ENCODE data around the gene MYO1E. TPM values are rescaled to one million over a fixed set of nuclear protein-coding genes. Genes with fewer than 3 reads are reported as not detected.

MYO1E gene
- total RNA-seq, 2 experiments from 2014 or later: 20.3 to 22.7 TPM

DNA sequence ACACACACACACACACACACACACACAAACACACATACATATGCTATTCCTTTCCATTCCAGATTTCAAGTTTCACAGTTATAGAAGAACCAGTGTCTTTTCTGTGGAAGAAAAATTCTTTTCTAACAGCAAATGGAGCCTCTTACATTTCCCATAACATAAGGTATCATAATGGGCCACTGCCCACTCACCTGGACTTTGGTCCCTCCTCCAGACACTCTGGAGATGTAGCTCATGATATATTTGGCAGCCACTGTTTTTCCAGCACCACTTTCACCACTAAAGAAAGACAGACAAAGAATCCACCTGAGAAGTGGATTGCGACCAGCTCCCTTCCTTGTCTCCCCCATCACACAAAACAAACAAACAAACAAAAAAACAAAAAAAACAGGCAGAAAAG lies 136.3 kb downstream of the MYO1E start:
- H3K4me1 Mint-ChIP-seq (ENCODE audit: low read depth): peaks cover 4% of the 10 kb centered on the region
- H3K4me3 Mint-ChIP-seq: no peak overlapping the region
- intact Hi-C loops (cut with micrococcal nuclease): no loop called here
- no peak overlapping the region for H3K27ac Mint-ChIP-seq
- ChIA-PET CTCF (no interaction called here), POLR2A (no interaction called here)
- no peak for ATAC-seq
- no peaks in the 10 kb centered on the region for H3K9me3 Mint-ChIP-seq
- DNase-seq: no peak
- no peaks in the 10 kb centered on the region for H3K36me3 Mint-ChIP-seq (ENCODE audit: low read depth)
- peaks cover 2% of the 10 kb centered on the region for H3K27me3 Mint-ChIP-seq
- TF ChIP-seq, protein P1, sequence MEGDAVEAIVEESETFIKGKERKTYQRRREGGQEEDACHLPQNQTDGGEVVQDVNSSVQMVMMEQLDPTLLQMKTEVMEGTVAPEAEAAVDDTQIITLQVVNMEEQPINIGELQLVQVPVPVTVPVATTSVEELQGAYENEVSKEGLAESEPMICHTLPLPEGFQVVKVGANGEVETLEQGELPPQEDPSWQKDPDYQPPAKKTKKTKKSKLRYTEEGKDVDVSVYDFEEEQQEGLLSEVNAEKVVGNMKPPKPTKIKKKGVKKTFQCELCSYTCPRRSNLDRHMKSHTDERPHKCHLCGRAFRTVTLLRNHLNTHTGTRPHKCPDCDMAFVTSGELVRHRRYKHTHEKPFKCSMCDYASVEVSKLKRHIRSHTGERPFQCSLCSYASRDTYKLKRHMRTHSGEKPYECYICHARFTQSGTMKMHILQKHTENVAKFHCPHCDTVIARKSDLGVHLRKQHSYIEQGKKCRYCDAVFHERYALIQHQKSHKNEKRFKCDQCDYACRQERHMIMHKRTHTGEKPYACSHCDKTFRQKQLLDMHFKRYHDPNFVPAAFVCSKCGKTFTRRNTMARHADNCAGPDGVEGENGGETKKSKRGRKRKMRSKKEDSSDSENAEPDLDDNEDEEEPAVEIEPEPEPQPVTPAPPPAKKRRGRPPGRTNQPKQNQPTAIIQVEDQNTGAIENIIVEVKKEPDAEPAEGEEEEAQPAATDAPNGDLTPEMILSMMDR (IDR thresholded peaks at IDR 0.05): no peak

DNA sequence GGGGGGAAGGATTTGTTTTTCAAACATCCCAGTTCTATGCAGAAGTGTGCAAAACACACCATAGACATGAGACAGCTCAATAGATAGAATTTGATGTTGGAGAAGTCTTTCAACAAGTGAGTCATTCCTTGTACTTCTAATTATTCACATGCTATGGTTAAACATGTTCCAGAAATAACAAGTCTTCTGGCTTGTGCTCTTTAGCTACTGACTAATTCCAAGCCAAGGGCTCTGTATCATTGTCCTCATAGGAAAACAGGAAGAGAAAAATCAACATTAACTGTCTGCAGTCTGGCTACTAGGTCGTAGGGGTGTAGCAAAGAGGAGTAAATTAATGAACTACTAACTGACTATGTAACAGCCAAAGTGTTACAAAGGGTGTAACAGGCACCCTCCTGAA lies 140.2 kb downstream of the MYO1E start:
- Mint-ChIP-seq H3K9me3 (no peaks in the 10 kb centered on the region), H3K36me3 (ENCODE audit: low read depth) (no peaks in the 10 kb centered on the region), H3K4me3 (no peak overlapping the region), H3K27ac (no peak overlapping the region), H3K27me3 (peaks cover 1% of the 10 kb centered on the region), H3K4me1 (ENCODE audit: low read depth) (peaks cover 4% of the 10 kb centered on the region)
- POLR2A ChIA-PET: interaction anchor here (1.1 kb wide), 1 partner anchor 8 kb away, joined by 4 read pairs; no protein-coding TSS in a partner anchor
- CTCF ChIA-PET: interaction anchor here (1.4 kb wide), 1 partner anchor 14 kb away, joined by 5 read pairs; no protein-coding TSS in a partner anchor
- intact Hi-C loops (cut with micrococcal nuclease): no loop called here
- ATAC-seq (no peak), DNase-seq (no peak)
- TF ChIP-seq, protein P1 (IDR thresholded peaks at IDR 0.05): no peak

DNA sequence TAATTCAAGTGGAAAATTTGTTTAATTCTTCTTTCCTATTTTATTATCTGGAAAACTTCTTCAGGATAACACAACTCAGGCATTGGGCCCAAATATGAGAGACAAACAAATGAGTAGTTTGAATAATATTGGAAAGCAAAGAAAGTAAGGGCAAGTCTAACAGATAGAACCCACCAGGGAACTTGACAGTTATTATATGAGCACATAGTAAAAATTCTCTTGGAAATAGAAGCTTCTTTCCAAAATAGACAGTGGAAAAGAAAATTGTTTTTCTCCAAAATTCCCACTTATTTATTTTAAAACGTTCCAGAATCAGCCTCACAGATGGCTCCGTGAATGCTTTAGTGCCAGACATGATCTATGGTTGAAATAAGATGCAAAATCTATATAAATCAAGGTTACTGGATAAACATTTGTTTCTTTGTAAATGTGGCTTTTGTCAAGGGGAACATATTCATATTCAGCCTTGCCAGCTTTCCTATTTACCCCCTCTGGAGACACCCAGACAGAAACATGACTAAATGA lies 142.1 kb downstream of the MYO1E start:
- TF ChIP-seq, protein P1 (IDR thresholded peaks at IDR 0.05): no peak
- ATAC-seq (no peak), DNase-seq (no peak)
- H3K9me3 Mint-ChIP-seq: no peaks in the 10 kb centered on the region
- H3K27ac Mint-ChIP-seq: no peak overlapping the region
- intact Hi-C loops (cut with micrococcal nuclease): no loop called here
- POLR2A ChIA-PET: no interaction called here
- CTCF ChIA-PET: no interaction called here
- H3K27me3 Mint-ChIP-seq: peaks cover 4% of the 10 kb centered on the region
- no peaks in the 10 kb centered on the region for H3K4me1 Mint-ChIP-seq (ENCODE audit: low read depth)
- no peaks in the 10 kb centered on the region for H3K36me3 Mint-ChIP-seq (ENCODE audit: low read depth)
- H3K4me3 Mint-ChIP-seq: no peak overlapping the region

DNA sequence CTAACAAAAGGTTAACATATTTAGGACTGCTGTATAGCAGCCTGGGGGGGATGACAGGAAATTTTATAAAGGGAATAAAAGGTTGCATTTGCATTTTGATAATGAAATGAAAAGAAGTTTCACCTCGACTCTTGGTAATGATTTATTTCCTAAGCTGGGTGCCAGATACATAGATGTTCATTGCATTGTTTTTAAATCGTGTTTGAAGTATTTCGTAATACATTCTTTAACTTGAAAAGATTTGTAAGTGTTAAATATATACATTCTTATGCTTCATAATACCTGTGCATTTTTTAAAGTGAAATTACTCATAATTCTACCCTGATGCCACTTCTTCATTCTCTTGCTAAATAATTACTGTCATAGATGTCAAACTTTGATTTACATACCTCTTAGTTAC lies 143.2 kb downstream of the MYO1E start:
- no peaks in the 10 kb centered on the region for H3K9me3 Mint-ChIP-seq
- intact Hi-C loops (cut with micrococcal nuclease): no loop called here
- ChIA-PET POLR2A (no interaction called here), CTCF (no interaction called here)
- no peak for ATAC-seq
- H3K27ac Mint-ChIP-seq: no peak overlapping the region
- no peaks in the 10 kb centered on the region for H3K4me1 Mint-ChIP-seq (ENCODE audit: low read depth)
- H3K27me3 Mint-ChIP-seq: peaks cover 8% of the 10 kb centered on the region
- no peaks in the 10 kb centered on the region for H3K36me3 Mint-ChIP-seq (ENCODE audit: low read depth)
- DNase-seq: no peak
- TF ChIP-seq, protein P1 (IDR thresholded peaks at IDR 0.05): no peak
- H3K4me3 Mint-ChIP-seq: no peak overlapping the region

DNA sequence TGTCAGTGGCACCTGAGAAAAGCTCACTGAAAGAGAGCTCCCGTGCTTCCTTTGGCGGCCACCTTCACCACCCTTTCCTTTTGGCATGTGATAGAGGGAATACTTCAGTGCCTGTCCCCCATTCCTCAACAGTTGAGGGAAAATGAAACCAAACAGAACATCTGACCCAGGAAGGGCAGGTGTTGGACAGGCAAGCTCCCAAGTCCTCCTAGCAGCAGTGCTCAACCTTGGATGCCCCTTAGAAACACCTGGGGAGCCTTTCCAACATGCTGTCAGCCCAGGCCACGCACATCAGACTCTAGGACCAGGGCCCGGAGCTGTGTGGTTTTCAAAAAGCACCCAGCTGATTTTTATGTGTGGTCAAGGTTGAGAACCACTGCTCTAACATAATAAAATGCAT lies 143.7 kb downstream of the MYO1E start:
- Mint-ChIP-seq H3K27ac (no peak overlapping the region), H3K4me3 (no peak overlapping the region), H3K4me1 (ENCODE audit: low read depth) (no peaks in the 10 kb centered on the region), H3K9me3 (no peaks in the 10 kb centered on the region), H3K36me3 (ENCODE audit: low read depth) (no peaks in the 10 kb centered on the region), H3K27me3 (peaks cover 8% of the 10 kb centered on the region)
- DNase-seq (no peak), ATAC-seq (no peak)
- TF ChIP-seq, protein P1 (IDR thresholded peaks at IDR 0.05): no peak
- POLR2A ChIA-PET: no interaction called here
- CTCF ChIA-PET: interaction anchor here (1.3 kb wide), 1 partner anchor 18 kb away, joined by 4 read pairs; no protein-coding TSS in a partner anchor
- intact Hi-C loops (cut with micrococcal nuclease): no loop called here

Measured in activated CD8-positive, alpha-beta T cell treated with anti-CD3 and anti-CD28 coated beads for 36 hours (primary cell).